ENCODE results near the gene IL17B. TPM values are rescaled to one million over a fixed set of nuclear protein-coding genes. Genes with fewer than 3 reads are reported as not detected.

The IL17B gene
- total RNA-seq, 1 experiment from 2014 or later: not detected

GRCh38 chr5:149386166-149386565 is 7.1 kb upstream of the IL17B start:
- Histone ChIP-seq H3K4me1 (ENCODE audit: insufficient read depth, low read length) (no peaks in the 10 kb centered on the region), H3K27ac (ENCODE audit: insufficient read length, low read depth, low read length) (no peak overlapping the region), H2BK5ac (ENCODE audit: insufficient read length, low read length) (no peak overlapping the region), H3K27me3 (ENCODE audit: insufficient read depth, low read length) (no peaks in the 10 kb centered on the region; the same call in 1 of the 2 replicates), H3K4me2 (ENCODE audit: insufficient read depth, insufficient read length, low read length) (no peak overlapping the region), H3K9me3 (ENCODE audit: control insufficient read depth, low read depth, low read length) (no peaks in the 10 kb centered on the region), H2BK15ac (ENCODE audit: low read depth, low read length) (no peak overlapping the region), H2AK5ac (ENCODE audit: insufficient read length, low read length) (no peak overlapping the region), H4K8ac (replicated peaks; ENCODE audit: insufficient read length, low read depth, low read length) (no peak overlapping the region), H4K5ac (ENCODE audit: insufficient read length, low read depth, low read length) (no peak overlapping the region), H3K18ac (ENCODE audit: insufficient read length, low read depth, low read length) (no peak overlapping the region), H2BK120ac (ENCODE audit: low read depth, low read length, poor library complexity, severe bottlenecking) (no peak overlapping the region), H3K56ac (ENCODE audit: insufficient read length, low read depth, low read length) (no peak overlapping the region), H4K91ac (ENCODE audit: insufficient read length, low read depth, low read length) (no peak overlapping the region), H3K23me2 (ENCODE audit: insufficient read length, low read depth, low read length, poor library complexity, severe bottlenecking) (no peaks in the 10 kb centered on the region), H3K79me2 (ENCODE audit: insufficient read depth, low read length) (no peaks in the 10 kb centered on the region), H3K4ac (ENCODE audit: low read depth, low read length) (no peak overlapping the region), H2AFZ (ENCODE audit: low read length) (no peak overlapping the region), H3K9ac (ENCODE audit: extremely low read depth, insufficient read length, low read length) (no peak overlapping the region), H3T11ph (ENCODE audit: low read length) (no peak overlapping the region), H3K79me1 (ENCODE audit: insufficient read depth, low read depth, low read length, poor library complexity, severe bottlenecking) (no peaks in the 10 kb centered on the region), H3K23ac (ENCODE audit: insufficient read length, low read depth, low read length) (no peak overlapping the region), H2BK12ac (ENCODE audit: insufficient read length, low read depth, low read length) (no peak overlapping the region), H2BK20ac (ENCODE audit: low read depth, low read length, poor library complexity, severe bottlenecking) (no peak overlapping the region), H4K20me1 (ENCODE audit: control insufficient read depth, insufficient read depth, insufficient read length) (no peaks in the 10 kb centered on the region), H3K14ac (ENCODE audit: insufficient read depth, low read length) (no peak overlapping the region)
- Mint-ChIP-seq H3K27ac (peak overlapping the region in 2 of 3 experiments; percentile 4 to 6; a peak in 1 of 7 replicates), H3K27me3 (ENCODE audit: low read depth) (no peaks in the 10 kb centered on the region; the same call in 1 of the 2 replicates), H3K4me3 (no peak overlapping the region), H3K36me3 (ENCODE audit: insufficient read depth in 1 of 3, low read depth in 3 of 3) (no peaks in the 10 kb centered on the region; a peak in 1 of 7 replicates), H3K4me1 (peaks cover 2 to 9% of the 10 kb centered on the region in 2 experiments), H3K9me3 (no peaks in the 10 kb centered on the region; a peak in 1 of 5 replicates)
- no peak for DNase-seq
- TF ChIP-seq, protein P1, sequence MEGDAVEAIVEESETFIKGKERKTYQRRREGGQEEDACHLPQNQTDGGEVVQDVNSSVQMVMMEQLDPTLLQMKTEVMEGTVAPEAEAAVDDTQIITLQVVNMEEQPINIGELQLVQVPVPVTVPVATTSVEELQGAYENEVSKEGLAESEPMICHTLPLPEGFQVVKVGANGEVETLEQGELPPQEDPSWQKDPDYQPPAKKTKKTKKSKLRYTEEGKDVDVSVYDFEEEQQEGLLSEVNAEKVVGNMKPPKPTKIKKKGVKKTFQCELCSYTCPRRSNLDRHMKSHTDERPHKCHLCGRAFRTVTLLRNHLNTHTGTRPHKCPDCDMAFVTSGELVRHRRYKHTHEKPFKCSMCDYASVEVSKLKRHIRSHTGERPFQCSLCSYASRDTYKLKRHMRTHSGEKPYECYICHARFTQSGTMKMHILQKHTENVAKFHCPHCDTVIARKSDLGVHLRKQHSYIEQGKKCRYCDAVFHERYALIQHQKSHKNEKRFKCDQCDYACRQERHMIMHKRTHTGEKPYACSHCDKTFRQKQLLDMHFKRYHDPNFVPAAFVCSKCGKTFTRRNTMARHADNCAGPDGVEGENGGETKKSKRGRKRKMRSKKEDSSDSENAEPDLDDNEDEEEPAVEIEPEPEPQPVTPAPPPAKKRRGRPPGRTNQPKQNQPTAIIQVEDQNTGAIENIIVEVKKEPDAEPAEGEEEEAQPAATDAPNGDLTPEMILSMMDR (conservative IDR thresholded peaks at IDR 0.05): no peak
- WGBS (ENCODE audit: extremely low coverage, insufficient read length, low lambda C conversion rate): no CpG with 5 or more reads among the region's 5 CpGs

Data from H9 (cell line).